ENCODE data around the gene GALNT12.

DNA sequence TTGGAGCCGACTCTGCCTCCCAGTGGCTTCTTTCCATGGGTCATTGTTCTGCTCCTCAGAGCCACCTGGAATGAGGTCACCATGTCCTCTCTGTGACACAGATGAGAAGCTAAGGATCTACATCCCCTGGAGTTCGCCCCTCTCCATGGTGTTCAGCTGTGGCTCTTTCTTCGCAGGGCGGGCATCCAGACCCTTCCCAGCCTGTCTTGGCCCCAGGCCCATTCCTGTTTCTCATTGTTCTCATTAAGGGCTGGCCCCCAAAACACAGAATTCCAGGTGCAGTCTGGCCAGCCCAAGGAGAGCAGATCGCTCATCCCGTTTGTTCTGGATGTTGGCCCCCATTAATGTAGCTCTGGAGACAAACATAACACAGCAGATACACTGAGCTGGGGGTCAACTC is 69.8 kb downstream of the GALNT12 start:
- TF ChIP-seq EP300 (IDR thresholded peaks at IDR 0.05) (no peak), CTCF (IDR thresholded peaks at IDR 0.05) (no peak), POLR2A (IDR thresholded peaks at IDR 0.05) (no peak)
